ENCODE data around the gene TMEM143.
"Not testable (repeated sequence)": the region's sequence is repeated elsewhere in the genome, so short reads cannot be mapped to it uniquely, and the experiment has no call there.

The TMEM143 gene

GRCh38 chr19:48301886-48302599 is 61.7 kb downstream of the TMEM143 start:
- in situ Hi-C loops (cut with HindIII; ENCODE audit: low sequenced_read_pairs): no loop called here

DNA sequence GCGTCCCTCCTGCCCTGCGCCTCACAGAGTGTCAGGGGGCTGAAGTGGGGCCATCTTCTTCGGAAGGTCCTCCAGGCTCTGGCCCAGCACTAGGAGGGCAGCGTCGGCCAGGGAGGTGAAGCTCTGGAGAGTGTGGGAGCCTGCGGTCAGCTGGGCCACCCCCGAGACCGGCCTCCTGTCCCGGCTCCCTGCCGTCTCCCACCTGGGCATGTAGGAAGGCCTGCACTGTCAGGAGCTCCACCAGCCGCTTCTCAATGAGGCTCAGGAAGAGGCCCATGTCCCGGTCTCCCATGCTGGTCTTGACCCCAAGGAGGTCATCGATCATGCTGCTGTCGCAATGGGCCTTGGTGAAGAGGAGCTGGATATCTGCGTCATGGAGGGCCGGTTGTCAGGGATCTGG is 65.8 kb downstream of the TMEM143 start:
- in situ Hi-C loops (cut with HindIII; ENCODE audit: low sequenced_read_pairs): no loop called here

GRCh38 chr19:48296963-48297734 is 66.6 kb downstream of the TMEM143 start:
- in situ Hi-C loops (cut with HindIII; ENCODE audit: low sequenced_read_pairs): no loop called here

DNA sequence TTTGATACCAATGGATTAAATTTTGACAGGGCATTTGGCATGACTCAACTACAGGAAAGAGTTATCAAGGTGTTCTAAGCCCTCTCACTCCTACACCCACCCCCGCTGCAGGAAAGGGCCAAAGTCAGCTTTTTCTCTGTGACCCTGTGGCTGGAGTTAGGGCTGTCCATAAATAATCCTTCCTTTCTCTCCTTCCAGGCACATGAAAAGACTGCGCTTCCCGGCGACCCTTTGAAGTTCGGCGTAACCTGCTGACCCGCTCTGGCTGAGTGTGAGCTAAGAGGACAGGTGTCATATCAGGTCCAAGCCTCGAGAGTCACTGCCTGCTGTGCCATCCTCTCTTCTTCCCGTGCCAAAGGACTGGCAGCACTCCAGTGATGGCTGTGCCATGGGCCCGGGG is 68.3 kb downstream of the TMEM143 start:
- in situ Hi-C loops (cut with HindIII; ENCODE audit: low sequenced_read_pairs): no loop called here

DNA sequence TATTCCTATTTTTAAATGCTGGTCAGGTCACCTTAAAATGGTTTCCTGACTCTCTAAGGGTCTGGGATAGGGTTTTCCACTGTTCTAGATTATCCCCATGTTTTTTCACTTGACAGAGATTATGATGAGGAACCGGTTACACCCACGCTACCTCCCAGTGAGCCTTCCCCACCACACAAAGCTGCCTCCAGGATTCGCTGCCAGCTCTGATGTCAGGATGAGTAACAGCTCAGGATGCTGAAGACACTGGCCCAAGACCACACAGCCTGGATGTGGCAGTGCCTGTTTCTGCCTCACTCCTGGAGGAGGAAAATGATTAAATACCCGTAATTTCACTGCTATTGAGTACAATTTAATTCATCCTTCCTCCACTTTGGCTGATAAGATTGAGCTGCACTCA is 70.9 kb downstream of the TMEM143 start:
- in situ Hi-C loops (cut with HindIII; ENCODE audit: low sequenced_read_pairs): no loop called here

DNA sequence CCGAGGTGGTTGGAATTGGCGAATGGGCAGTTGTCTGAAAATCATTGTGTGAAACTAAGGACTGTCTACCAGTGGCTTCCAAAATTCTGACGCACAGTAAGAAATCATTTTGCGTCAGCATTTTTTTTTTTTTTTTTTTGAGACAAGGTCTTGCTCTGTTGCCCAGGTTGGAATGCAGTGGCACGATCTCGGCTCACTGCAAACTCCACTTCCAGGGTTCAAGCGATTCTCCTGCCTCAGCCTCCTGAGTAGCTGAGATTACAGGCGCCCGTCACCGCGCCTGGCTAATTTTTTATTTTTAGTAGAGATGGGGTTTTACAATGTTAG is 72.3 kb downstream of the TMEM143 start:
- in situ Hi-C loops (cut with HindIII; ENCODE audit: low sequenced_read_pairs): not testable (repeated sequence)

DNA sequence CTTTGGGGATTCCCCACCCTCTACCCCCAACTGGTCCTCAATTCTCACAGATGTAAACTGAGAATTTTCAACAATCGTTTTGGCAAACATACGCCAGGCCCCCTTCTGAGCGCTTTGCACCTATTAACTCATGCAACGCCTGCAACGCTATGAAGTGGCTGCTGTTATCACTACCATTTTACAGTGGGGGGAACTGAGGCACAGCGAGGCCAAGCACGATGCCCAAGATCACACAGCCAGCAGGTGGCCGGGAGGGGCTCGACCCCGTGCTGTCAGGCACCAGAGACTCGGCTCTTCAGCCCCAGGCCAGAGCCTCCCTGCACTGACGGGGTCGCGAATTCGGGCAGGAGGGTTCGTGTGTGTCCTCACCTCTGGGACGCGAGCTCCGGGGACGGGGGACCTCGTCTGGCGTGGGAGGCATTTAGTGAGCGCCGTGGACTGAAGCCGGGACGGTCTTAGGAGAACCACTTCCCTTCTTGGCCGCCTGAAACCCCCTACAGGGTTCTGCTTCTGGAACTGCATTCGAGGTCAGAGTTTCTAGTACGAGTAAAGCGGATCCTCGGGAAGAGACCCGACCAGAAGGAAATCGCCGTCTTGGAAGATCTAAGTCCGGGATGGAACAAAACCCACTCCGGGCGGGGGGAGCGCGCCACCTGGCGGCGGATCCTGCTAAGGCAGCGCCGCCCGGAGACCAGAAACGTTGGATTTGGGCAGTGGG is 72.8 kb downstream of the TMEM143 start:
- in situ Hi-C loops (cut with HindIII; ENCODE audit: low sequenced_read_pairs): no loop called here

DNA sequence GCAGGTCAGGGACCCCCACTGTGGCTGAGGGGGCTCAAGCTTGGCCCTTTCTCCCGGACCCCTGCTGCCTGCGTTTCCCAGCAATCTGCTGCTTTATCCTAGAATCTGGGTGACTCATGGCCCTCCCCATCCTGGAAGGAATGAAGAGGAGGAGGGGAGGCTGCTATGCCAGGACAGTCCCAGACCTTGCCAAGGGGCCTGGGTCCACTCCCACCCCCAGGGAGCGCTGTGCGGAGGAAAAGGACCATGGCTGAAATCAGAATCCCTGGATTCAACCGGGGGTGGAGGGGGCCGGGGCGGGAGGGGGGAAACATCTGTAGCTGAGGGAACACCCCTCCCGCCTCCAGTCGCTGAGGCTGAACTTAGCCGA is 73.4 kb downstream of the TMEM143 start:
- in situ Hi-C loops (cut with HindIII; ENCODE audit: low sequenced_read_pairs): no loop called here

GRCh38 chr19:48287748-48288147 is 76.0 kb downstream of the TMEM143 start:
- in situ Hi-C loops (cut with HindIII; ENCODE audit: low sequenced_read_pairs): no loop called here

GRCh38 chr19:48284896-48285295 is 78.8 kb downstream of the TMEM143 start:
- in situ Hi-C loops (cut with HindIII; ENCODE audit: low sequenced_read_pairs): no loop called here

DNA sequence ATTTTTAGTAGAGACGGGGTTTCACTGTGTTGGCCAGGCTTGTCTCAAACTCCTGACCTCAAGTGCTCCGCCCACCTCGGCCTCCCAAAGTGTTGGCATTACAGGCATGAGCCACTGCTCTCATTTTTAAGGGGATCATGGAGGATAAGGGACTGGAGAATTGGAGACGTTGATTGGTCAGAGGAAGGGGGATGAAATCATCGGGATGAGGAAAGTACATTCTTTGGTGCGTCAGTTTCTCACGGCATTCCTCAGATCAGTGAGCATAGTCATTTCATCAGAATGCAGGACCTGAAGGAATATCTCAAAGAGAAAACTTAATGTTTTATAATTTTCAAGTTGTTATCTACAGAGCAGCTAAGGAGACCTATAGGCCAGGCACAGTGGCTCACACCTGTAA is 79.8 kb downstream of the TMEM143 start:
- in situ Hi-C loops (cut with HindIII; ENCODE audit: low sequenced_read_pairs): no loop called here

Data from DLD1 (cell line).